Transverse colon (tissue), 4 donors: ENCODE data around the gene PIEZO2. TPM values are rescaled to one million over a fixed set of nuclear protein-coding genes. Genes with fewer than 3 reads are reported as not detected.
"Not testable (repeated sequence)": the region's sequence is repeated elsewhere in the genome, so short reads cannot be mapped to it uniquely, and the experiment has no call there.

Experiments
- DNase-seq: peaks from one replicate; pipeline ENCODE4 v3.0.0-alpha.2; 2019
- H3K27ac ChIP-seq, 4 donors: fragments of 200-600 bp; sonication (generic); 2 replicates each; pipeline ENCODE4 v1.5.1; 2016 to 2018; ENCODE audit warnings: inconsistent platforms in 4 of 4
- H3K27me3 ChIP-seq: fragments of 200-600 bp; sonication (generic); 2 replicates; pipeline ENCODE4 v1.5.1; 2017; ENCODE audit warnings: inconsistent platforms
- H3K36me3 ChIP-seq, 4 donors: fragments of 200-600 bp; sonication (generic); 2 replicates each; pipeline ENCODE4 v1.5.1; 2017 to 2019; ENCODE audit warnings: inconsistent platforms in 4 of 4
- H3K4me1 ChIP-seq, 4 donors: fragments of 200-600 bp; sonication (generic); 2 replicates each; pipeline ENCODE4 v1.5.1; 2017 to 2020; ENCODE audit warnings: inconsistent platforms in 4 of 4
- H3K4me3 ChIP-seq, 4 donors: fragments of 200-600 bp; sonication (generic); 1 replicate in 1 of 4; 2 replicates in 3 of 4; pipeline versions ENCODE4 v1.5.1 to v1.6.1; 2017 to 2019; ENCODE audit warnings: inconsistent platforms in 4 of 4
- H3K9me3 ChIP-seq, 2 donors: fragments of 200-600 bp; sonication (generic); 2 replicates each; pipeline ENCODE4 v1.5.1; 2017 to 2019; ENCODE audit warnings: inconsistent platforms in 2 of 2
- CTCF ChIP-seq, 5 experiments: fragments of 200-600 bp in 3 of 5; fragments of 450-650 bp in 2 of 5; sonication (generic) in 3 of 5; IDR thresholded peaks; 1 replicate in 2 of 5; 2 replicates in 3 of 5; pipeline ENCODE4 v1.5.1; 2016 to 2017; ENCODE audit warnings: antibody characterized with exemption in 5 of 5, inconsistent platforms in 3 of 5, mild to moderate bottlenecking in 2 of 5, moderate library complexity in 1 of 5
- EP300 ChIP-seq: sonication (generic); formaldehyde crosslinking; IDR thresholded peaks from one replicate; pipeline ENCODE4 v1.6.1; 2017; ENCODE audit warnings: antibody characterized with exemption, low read depth
- POLR2A ChIP-seq: fragments of 450-650 bp; IDR thresholded peaks from one replicate; pipeline ENCODE4 v1.6.1; 2016; ENCODE audit warnings: antibody characterized with exemption, mild to moderate bottlenecking, moderate library complexity
- POLR2AphosphoS5 ChIP-seq, 3 donors: sonication (generic); formaldehyde crosslinking; IDR thresholded peaks; one replicate each; pipeline ENCODE4 v1.6.1; 2016; ENCODE audit warnings: antibody characterized with exemption in 3 of 3
- WGBS, 2 donors: methylation state at CpG; one replicate each; pipeline ENCODE4 v1.1.5; 2018; ENCODE audit warnings: low coverage in 1 of 2; 5-methylcytosine and 5-hydroxymethylcytosine counted together
- in situ Hi-C, 4 donors: fragments of 200-750 bp; cut with MboI; loops; one replicate each; pipeline versions ENCODE4 v1.15.0 to v1.15.1; 2017; ENCODE audit warnings: low sequenced_read_pairs in 3 of 4, low pct_ligation_motif_present in 1 of 4, low pct_unique_long_range_greater_than_20kb in 1 of 4
- intact Hi-C: fragments of 100-400 bp; cut with DNase I; formaldehyde crosslinking; loops from one replicate; pipeline ENCODE4 v1.15.1; 2023; ENCODE audit warnings: low total_unique reads
- total RNA-seq, 4 donors: library from RNA; depleted of rRNA; stranded (reverse); fragments of >200 nt; gene quantifications; one replicate each; pipeline ENCODE4 v1.1.0, GENCODE V29; 2016

PIEZO2 gene
- 1 to 10 TPM; 2.9 to 7.5 (median 4.5) TPM for total RNA-seq

GRCh38 chr18:11149441-11150270 is at the start of gene PIEZO2:
TSS of gene PIEZO2 (minus strand) at chr18:11149569. CDS start at chr18:11148588, 981 bp downstream.
- H3K4me1 ChIP-seq: peaks cover 0 to 18% (median 9%) of the 10 kb centered on the region in 4 donors
- TF ChIP-seq POLR2A (no peak), EP300 (no peak), CTCF (IDR thresholded peaks at IDR 0.05) (no peak), POLR2AphosphoS5 (IDR thresholded peaks at IDR 0.05) (no peak)
- no peaks in the 10 kb centered on the region for H3K36me3 ChIP-seq
- no peaks in the 10 kb centered on the region for H3K9me3 ChIP-seq
- intact Hi-C loops (no loop called here), in situ Hi-C loops (loop anchor here in 1 of 4 donors (25.0 kb wide), 1 partner anchor 587 kb away; no protein-coding TSS in a partner anchor)
- 43 to 50% methylated on average over 1 to 13 of the region's 62 CpGs for WGBS, 2 donors
- peaks cover 40% of the 10 kb centered on the region for H3K27me3 ChIP-seq
- peak within 1 kb of the TSS in 1 of 4 donors; percentile 37 for H3K27ac ChIP-seq
- H3K4me3 ChIP-seq: peak within 1 kb of the TSS in 3 of 4 donors; percentile 18 to 47 (median 32)
- DNase-seq: peak; percentile 30

- Histone ChIP-seq H3K4me1 (no peaks in the 10 kb centered on the region), H3K9me3 (no peaks in the 10 kb centered on the region), H3K27me3 (no peaks in the 10 kb centered on the region), H3K4me3 (no peak overlapping the region), H3K27ac (no peak overlapping the region), H3K36me3 (no peaks in the 10 kb centered on the region)
- no peak for DNase-seq
- WGBS, 2 donors: 76 to 82% methylated on average over 2 of the region's 2 CpGs
- in situ Hi-C loops (no loop called here), intact Hi-C loops (no loop called here)
- TF ChIP-seq CTCF (IDR thresholded peaks at IDR 0.05) (no peak), EP300 (no peak), POLR2AphosphoS5 (IDR thresholded peaks at IDR 0.05) (no peak), POLR2A (no peak)
Observed at GRCh38 chr18:11183637-11184036, 34.3 kb upstream of the PIEZO2 start.

GRCh38 chr18:11181629-11182028 is 32.3 kb upstream of the PIEZO2 start:
- H3K4me3 ChIP-seq, DNase-seq, in situ Hi-C loops, intact Hi-C loops, H3K36me3 ChIP-seq, H3K4me1 ChIP-seq, H3K27ac ChIP-seq, H3K27me3 ChIP-seq, H3K9me3 ChIP-seq: not testable (repeated sequence)
- WGBS, 2 donors: 60 to 88% methylated on average over 1 of the region's 1 CpG

GRCh38 chr18:11179959-11180519 is 30.7 kb upstream of the PIEZO2 start:
- no peaks in the 10 kb centered on the region for H3K9me3 ChIP-seq
- in situ Hi-C loops: no loop called here
- no peaks in the 10 kb centered on the region for H3K27me3 ChIP-seq
- H3K27ac ChIP-seq: no peak overlapping the region
- no peaks in the 10 kb centered on the region for H3K36me3 ChIP-seq
- DNase-seq: no peak
- no peaks in the 10 kb centered on the region for H3K4me1 ChIP-seq
- 73% methylated on average over 3 to 6 of the region's 6 CpGs for WGBS, 2 donors
- intact Hi-C loops: no loop called here
- no peak overlapping the region for H3K4me3 ChIP-seq
- TF ChIP-seq EP300 (no peak), POLR2AphosphoS5 (IDR thresholded peaks at IDR 0.05) (no peak), POLR2A (no peak), CTCF (IDR thresholded peaks at IDR 0.05) (no peak)
